HEK293T (cell line): ENCODE results near the gene ASPG.

Experiments used
- ARNT ChIP-seq: fragments of 450-650 bp; IDR thresholded peaks from 2 replicates; pipeline ENCODE4 v1.6.1; 2017; ENCODE audit warnings: mild to moderate bottlenecking
- BHLHE40 ChIP-seq: fragments of 450-650 bp; IDR thresholded peaks from 2 replicates; pipeline ENCODE4 v1.6.1; 2016; ENCODE audit warnings: mild to moderate bottlenecking, moderate library complexity, borderline replicate concordance
- ELF4 ChIP-seq: fragments of 450-650 bp; IDR thresholded peaks from 2 replicates; pipeline ENCODE4 v1.6.1; 2017; ENCODE audit warnings: antibody characterized with exemption
- FOXK2 ChIP-seq: fragments of 450-650 bp; IDR thresholded peaks from 2 replicates; pipeline ENCODE4 v1.6.1; 2016; ENCODE audit warnings: mild to moderate bottlenecking
- FOXM1 ChIP-seq: fragments of 450-650 bp; IDR thresholded peaks from 2 replicates; pipeline ENCODE4 v1.6.1; 2017; ENCODE audit warnings: mild to moderate bottlenecking, borderline replicate concordance
- HDGF ChIP-seq: fragments of 450-650 bp; IDR thresholded peaks from 2 replicates; pipeline ENCODE4 v1.6.1; 2017; ENCODE audit warnings: antibody characterized with exemption, borderline replicate concordance
- L3MBTL2 ChIP-seq: fragments of 450-650 bp; conservative IDR thresholded peaks from 2 replicates; pipeline ENCODE4 v1.6.1; 2016; ENCODE audit warnings: mild to moderate bottlenecking
- SP1 ChIP-seq: fragments of 450-650 bp; IDR thresholded peaks from 2 replicates; pipeline ENCODE4 v1.6.1; 2017
- SUZ12 ChIP-seq: fragments of 450-650 bp; IDR thresholded peaks from 2 replicates; pipeline ENCODE4 v1.6.1; 2016; ENCODE audit warnings: mild to moderate bottlenecking

DNA sequence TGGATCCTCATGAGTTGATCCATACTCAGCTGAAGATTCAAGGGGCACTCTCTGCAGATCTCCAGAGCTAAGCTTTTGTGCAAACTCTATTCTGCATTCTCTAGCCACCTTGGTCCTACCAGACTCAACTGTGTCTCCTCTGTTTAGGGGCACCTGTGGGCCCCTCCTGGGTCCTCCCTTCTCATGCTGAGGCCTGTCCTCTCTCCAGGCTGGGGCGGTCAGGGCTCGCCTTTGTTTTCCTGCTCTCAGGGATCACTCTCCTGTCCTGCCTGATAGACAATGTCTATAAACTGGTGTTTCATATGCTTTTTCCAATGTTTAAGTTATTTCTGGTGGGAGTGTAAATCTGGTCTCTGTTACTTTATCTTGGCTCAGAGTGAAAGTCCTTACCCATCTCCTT is 41.3 kb downstream of the ASPG start:
- TF ChIP-seq ARNT (no peak), BHLHE40 (no peak), SP1 (no peak), SUZ12 (no peak), L3MBTL2 (no peak), HDGF (no peak), ELF4 (no peak), FOXM1 (no peak), FOXK2 (no peak)
